Measurements from ENCODE around the gene C16orf87. TPM values are rescaled to one million over a fixed set of nuclear protein-coding genes. Genes with fewer than 3 reads are reported as not detected.

C16orf87 gene
- total RNA-seq, 2 donors from 2014 or later, result 3.1 to 11.5 TPM

DNA sequence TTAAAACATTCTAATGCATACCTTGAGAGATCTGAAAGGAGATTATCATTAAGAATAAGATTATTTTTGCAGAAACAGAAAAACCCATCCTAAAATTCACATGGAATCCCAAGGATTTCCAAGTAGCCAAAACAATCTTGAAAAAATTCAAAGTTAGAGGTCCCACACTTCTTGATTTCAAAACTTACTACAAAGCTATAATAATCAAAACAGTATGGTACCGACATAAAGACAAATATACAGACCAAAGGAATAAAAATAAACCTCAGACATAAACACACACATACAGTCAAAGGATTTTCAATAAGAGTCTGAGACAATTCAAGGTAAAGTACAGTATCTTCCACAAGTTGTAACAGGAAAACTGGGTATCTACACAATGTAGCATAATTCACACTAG is 16.2 kb downstream of the C16orf87 start:
- intact Hi-C loops (cut with DNase I), result no loop called here
- TF ChIP-seq, protein P1, sequence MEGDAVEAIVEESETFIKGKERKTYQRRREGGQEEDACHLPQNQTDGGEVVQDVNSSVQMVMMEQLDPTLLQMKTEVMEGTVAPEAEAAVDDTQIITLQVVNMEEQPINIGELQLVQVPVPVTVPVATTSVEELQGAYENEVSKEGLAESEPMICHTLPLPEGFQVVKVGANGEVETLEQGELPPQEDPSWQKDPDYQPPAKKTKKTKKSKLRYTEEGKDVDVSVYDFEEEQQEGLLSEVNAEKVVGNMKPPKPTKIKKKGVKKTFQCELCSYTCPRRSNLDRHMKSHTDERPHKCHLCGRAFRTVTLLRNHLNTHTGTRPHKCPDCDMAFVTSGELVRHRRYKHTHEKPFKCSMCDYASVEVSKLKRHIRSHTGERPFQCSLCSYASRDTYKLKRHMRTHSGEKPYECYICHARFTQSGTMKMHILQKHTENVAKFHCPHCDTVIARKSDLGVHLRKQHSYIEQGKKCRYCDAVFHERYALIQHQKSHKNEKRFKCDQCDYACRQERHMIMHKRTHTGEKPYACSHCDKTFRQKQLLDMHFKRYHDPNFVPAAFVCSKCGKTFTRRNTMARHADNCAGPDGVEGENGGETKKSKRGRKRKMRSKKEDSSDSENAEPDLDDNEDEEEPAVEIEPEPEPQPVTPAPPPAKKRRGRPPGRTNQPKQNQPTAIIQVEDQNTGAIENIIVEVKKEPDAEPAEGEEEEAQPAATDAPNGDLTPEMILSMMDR (IDR thresholded peaks at IDR 0.05), result no peak
- TF ChIP-seq POLR2A (IDR thresholded peaks at IDR 0.05), result no peak
- Histone ChIP-seq H3K9me3 (no peaks in the 10 kb centered on the region), H3K27ac (no peak overlapping the region), H3K36me3 (replicated peaks in 1 of 2; ENCODE audit: insufficient read depth in 1 of 2, low read depth in 2 of 2) (no peaks in the 10 kb centered on the region), H3K27me3 (no peaks in the 10 kb centered on the region), H3K4me3 (no peak overlapping the region), H3K4me1 (peaks cover 11% of the 10 kb centered on the region)
- DNase-seq (no peak), ATAC-seq (no peak)
- WGBS, 2 donors, result 91 to 100% methylated on average over 1 of the region's 1 CpG

DNA sequence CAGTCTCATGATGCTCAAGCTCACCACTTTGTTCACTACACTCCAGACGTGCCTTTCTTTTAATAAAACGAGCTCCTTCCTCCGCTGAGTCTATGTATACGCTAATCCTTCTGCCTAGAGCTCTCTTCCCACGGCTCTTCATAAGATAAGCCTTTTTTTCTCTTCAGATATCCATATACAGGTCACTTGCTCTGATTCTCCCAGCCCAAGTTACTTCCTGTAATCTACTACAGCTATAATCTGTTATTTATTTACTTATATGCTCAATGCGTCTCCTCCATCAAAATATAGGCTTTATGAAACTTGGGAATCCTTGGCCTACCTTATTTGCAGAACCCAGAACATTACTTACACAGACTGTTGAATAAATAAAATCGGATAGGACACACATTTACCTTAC is 17.4 kb downstream of the C16orf87 start:
- ATAC-seq (no peak), DNase-seq (no peak)
- peaks cover 21% of the 10 kb centered on the region for H3K4me1 ChIP-seq
- H3K27ac ChIP-seq, result no peak overlapping the region
- no peaks in the 10 kb centered on the region for H3K36me3 ChIP-seq (replicated peaks in 1 of 2; ENCODE audit: insufficient read depth in 1 of 2, low read depth in 2 of 2)
- no peak overlapping the region for H3K4me3 ChIP-seq
- intact Hi-C loops (cut with DNase I), result no loop called here
- no peaks in the 10 kb centered on the region for H3K9me3 ChIP-seq
- H3K27me3 ChIP-seq, result no peaks in the 10 kb centered on the region
- WGBS, 2 donors, result 88 to 91% methylated on average over 7 of the region's 7 CpGs
- no peak for TF ChIP-seq POLR2A (IDR thresholded peaks at IDR 0.05)
- TF ChIP-seq, protein P1 (IDR thresholded peaks at IDR 0.05), result no peak

DNA sequence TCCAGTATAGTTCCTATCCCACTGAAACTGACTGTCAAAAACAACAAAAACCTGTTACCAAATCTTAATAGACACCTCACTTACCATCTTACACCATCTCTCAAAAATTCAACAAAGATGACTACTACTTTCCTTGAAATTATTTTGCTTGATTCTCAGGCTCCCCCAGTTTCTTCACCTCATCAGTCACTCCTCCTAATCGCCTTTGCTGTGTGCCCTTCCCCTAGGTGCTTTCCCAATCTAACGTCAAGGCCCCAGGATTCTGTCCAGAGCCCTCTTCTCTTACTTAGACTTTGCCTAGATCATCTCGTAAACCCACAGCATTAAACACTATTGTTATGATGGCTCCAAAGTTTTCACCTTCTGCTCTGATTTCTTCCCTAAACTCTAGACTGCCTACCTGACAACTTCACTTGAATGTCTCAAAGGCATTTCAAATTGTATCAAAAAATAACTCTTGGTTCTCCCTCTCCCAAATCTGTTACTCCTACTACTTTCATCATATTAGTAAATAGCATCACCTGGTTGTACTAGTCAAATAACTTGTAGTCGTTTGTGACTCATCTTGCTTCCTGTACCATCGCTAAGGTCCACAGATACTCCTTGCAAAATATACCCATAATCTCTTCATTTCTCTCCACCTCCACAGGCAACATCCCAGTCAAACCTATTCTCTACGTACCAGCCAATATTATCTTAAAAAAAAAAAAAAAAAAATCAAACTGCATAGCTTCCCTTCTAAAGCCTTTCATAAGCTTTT is 18.0 kb downstream of the C16orf87 start:
- DNase-seq (no peak), ATAC-seq (no peak)
- Histone ChIP-seq H3K27ac (no peak overlapping the region), H3K4me3 (no peak overlapping the region), H3K9me3 (no peaks in the 10 kb centered on the region), H3K36me3 (replicated peaks in 1 of 2; ENCODE audit: insufficient read depth in 1 of 2, low read depth in 2 of 2) (no peaks in the 10 kb centered on the region), H3K4me1 (peaks cover 21% of the 10 kb centered on the region), H3K27me3 (no peaks in the 10 kb centered on the region)
- TF ChIP-seq POLR2A (IDR thresholded peaks at IDR 0.05), result no peak
- TF ChIP-seq, protein P1 (IDR thresholded peaks at IDR 0.05), result no peak
- 82 to 87% methylated on average over 6 of the region's 6 CpGs for WGBS, 2 donors
- intact Hi-C loops (cut with DNase I), result no loop called here

DNA sequence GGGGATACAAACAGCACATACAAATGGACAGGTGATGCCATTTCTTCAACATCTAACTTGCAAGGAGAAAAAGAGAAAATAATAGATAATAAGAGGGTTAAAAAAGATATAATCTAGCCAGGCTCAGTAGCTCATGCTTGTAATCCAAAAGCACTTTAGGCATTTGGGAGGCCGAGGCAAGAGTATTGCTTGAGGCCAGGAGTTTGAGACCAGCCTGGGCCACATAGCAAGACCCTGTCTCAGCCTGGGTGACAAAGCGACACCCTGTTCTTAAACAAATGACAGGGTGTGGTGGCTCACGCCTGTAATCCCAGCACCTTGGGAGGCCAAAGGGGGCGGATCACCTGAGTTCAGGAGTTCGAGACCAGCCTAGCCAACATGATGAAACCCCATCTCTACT is 19.3 kb downstream of the C16orf87 start:
- H3K27ac ChIP-seq, result no peak overlapping the region

More for the DNA sequence above, 19.3 kb downstream of the C16orf87 start:
- 93 to 98% methylated on average over 5 of the region's 5 CpGs for WGBS, 2 donors
- no peak for DNase-seq
- Histone ChIP-seq H3K36me3 (replicated peaks in 1 of 2; ENCODE audit: insufficient read depth in 1 of 2, low read depth in 2 of 2) (no peaks in the 10 kb centered on the region), H3K4me1 (peaks cover 21% of the 10 kb centered on the region), H3K9me3 (no peaks in the 10 kb centered on the region), H3K4me3 (no peak overlapping the region), H3K27me3 (no peaks in the 10 kb centered on the region)
- no peak for TF ChIP-seq POLR2A (IDR thresholded peaks at IDR 0.05)
- TF ChIP-seq, protein P1 (IDR thresholded peaks at IDR 0.05), result no peak
- no peak for ATAC-seq
- intact Hi-C loops (cut with DNase I), result no loop called here

Measured in body of pancreas (tissue), 4 donors.